Glomerular visceral epithelial cell (primary cell): ENCODE data around the gene ZSWIM2.
"Not testable (repeated sequence)": the region's sequence is repeated elsewhere in the genome, so short reads cannot be mapped to it uniquely, and the experiment has no call there.

ENCODE experiments used
- DNase-seq: peaks from one replicate; pipeline ENCODE4 v3.0.0-alpha.2; 2016; ENCODE audit errors: extremely low spot score

The ZSWIM2 gene

GRCh38 chr2:186841940-186842339 is 7.0 kb downstream of the ZSWIM2 start:
- DNase-seq, result no peak

GRCh38 chr2:186835628-186836027 is 13.3 kb downstream of the ZSWIM2 start:
- no peak for DNase-seq

- DNase-seq, result no peak
Observed at GRCh38 chr2:186827862-186828492, 21.0 kb downstream of the ZSWIM2 start.

GRCh38 chr2:186827411-186827810 is 21.6 kb downstream of the ZSWIM2 start:
- no peak for DNase-seq

- no peak for DNase-seq
Observed at GRCh38 chr2:186822323-186822722, 26.6 kb downstream of the ZSWIM2 start.

- DNase-seq, result no peak
Observed at GRCh38 chr2:186820303-186820702, 28.7 kb downstream of the ZSWIM2 start.

- DNase-seq, result not testable (repeated sequence)
Observed at GRCh38 chr2:186811760-186812159, 37.2 kb downstream of the ZSWIM2 start.

- no peak for DNase-seq
Observed at GRCh38 chr2:186806591-186806990, 42.4 kb downstream of the ZSWIM2 start.

- not testable (repeated sequence) for DNase-seq
Observed at GRCh38 chr2:186798604-186799003, 50.4 kb downstream of the ZSWIM2 start.

- DNase-seq, result no peak
Observed at GRCh38 chr2:186784930-186785329, 64.0 kb downstream of the ZSWIM2 start.

- no peak for DNase-seq
Observed at GRCh38 chr2:186783254-186783653, 65.7 kb downstream of the ZSWIM2 start.

- no peak for DNase-seq
Observed at GRCh38 chr2:186780701-186781316, 68.2 kb downstream of the ZSWIM2 start.
